ENCODE results near the gene GAL3ST2. TPM values are rescaled to one million over a fixed set of nuclear protein-coding genes. Genes with fewer than 3 reads are reported as not detected.

Gene GAL3ST2
- total RNA-seq, 2 experiments from 2014 or later: 1.1 TPM; not detected in 1

GRCh38 chr2:241751152-241751551, 25.5 kb upstream of the GAL3ST2 start:
- no peak overlapping the region for H3K27ac ChIP-seq (ENCODE audit: low read depth, low read length, poor library complexity, severe bottlenecking)
- ChIA-PET CTCF (ENCODE audit: unreplicated experiment) (no interaction called here), POLR2A (no interaction called here)
- H3K36me3 ChIP-seq (ENCODE audit: insufficient read depth, low read length): peaks cover 24% of the 10 kb centered on the region
- TF ChIP-seq CTCF (conservative IDR thresholded peaks at IDR 0.05; ENCODE audit: low read length): no peak
- TF ChIP-seq EZH2phosphoT487 (IDR thresholded peaks at IDR 0.05; ENCODE audit: borderline replicate concordance, low read depth, low read length): no peak
- H3K4me2 ChIP-seq (ENCODE audit: low read length): no peak overlapping the region
- H3K9me3 ChIP-seq (ENCODE audit: low read length): no peaks in the 10 kb centered on the region
- H3K4me3 ChIP-seq (ENCODE audit: low read depth, low read length, poor library complexity, severe bottlenecking): no peak overlapping the region
- no peaks in the 10 kb centered on the region for H3K79me2 ChIP-seq (ENCODE audit: insufficient read depth, low read depth, low read length)
- no peaks in the 10 kb centered on the region for H3K9me2 ChIP-seq (ENCODE audit: insufficient read depth, low read length)
- no peak overlapping the region for H2AFZ ChIP-seq (ENCODE audit: low read length)
- no peaks in the 10 kb centered on the region for H4K20me1 ChIP-seq (ENCODE audit: insufficient read depth, low read length)
- no peaks in the 10 kb centered on the region for H3K4me1 ChIP-seq (ENCODE audit: insufficient read depth, low read length, poor library complexity, severe bottlenecking)
- no peak for DNase-seq (ENCODE audit: low spot score)
- intact Hi-C loops (cut with micrococcal nuclease; ENCODE audit: unreplicated experiment): no loop called here
- no TSS peak for BruUV-seq (replicated peaks)

GRCh38 chr2:241751776-241752175, 24.8 kb upstream of the GAL3ST2 start:
- H3K4me1 ChIP-seq (ENCODE audit: insufficient read depth, low read length, poor library complexity, severe bottlenecking): no peaks in the 10 kb centered on the region
- CTCF ChIA-PET (ENCODE audit: unreplicated experiment): no interaction called here
- no peaks in the 10 kb centered on the region for H3K9me3 ChIP-seq (ENCODE audit: low read length)
- TF ChIP-seq CTCF (conservative IDR thresholded peaks at IDR 0.05; ENCODE audit: low read length) (no peak), EZH2phosphoT487 (IDR thresholded peaks at IDR 0.05; ENCODE audit: borderline replicate concordance, low read depth, low read length) (no peak)
- DNase-seq (ENCODE audit: low spot score): no peak
- BruUV-seq (replicated peaks): no TSS peak
- POLR2A ChIA-PET: no interaction called here
- no peak overlapping the region for H3K4me2 ChIP-seq (ENCODE audit: low read length)
- no peak overlapping the region for H2AFZ ChIP-seq (ENCODE audit: low read length)
- H3K4me3 ChIP-seq (ENCODE audit: low read depth, low read length, poor library complexity, severe bottlenecking): no peak overlapping the region
- H4K20me1 ChIP-seq (ENCODE audit: insufficient read depth, low read length): no peaks in the 10 kb centered on the region
- H3K36me3 ChIP-seq (ENCODE audit: insufficient read depth, low read length): peaks cover 24% of the 10 kb centered on the region
- H3K79me2 ChIP-seq (ENCODE audit: insufficient read depth, low read depth, low read length): no peaks in the 10 kb centered on the region
- no peaks in the 10 kb centered on the region for H3K9me2 ChIP-seq (ENCODE audit: insufficient read depth, low read length)
- intact Hi-C loops (cut with micrococcal nuclease; ENCODE audit: unreplicated experiment): no loop called here
- no peak overlapping the region for H3K27ac ChIP-seq (ENCODE audit: low read depth, low read length, poor library complexity, severe bottlenecking)

GRCh38 chr2:241752253-241752652, 24.4 kb upstream of the GAL3ST2 start:
- Histone ChIP-seq H3K4me3 (ENCODE audit: low read depth, low read length, poor library complexity, severe bottlenecking) (no peak overlapping the region), H4K20me1 (ENCODE audit: insufficient read depth, low read length) (no peaks in the 10 kb centered on the region), H3K27ac (ENCODE audit: low read depth, low read length, poor library complexity, severe bottlenecking) (no peak overlapping the region), H3K4me2 (ENCODE audit: low read length) (no peak overlapping the region), H3K36me3 (ENCODE audit: insufficient read depth, low read length) (peaks cover 28% of the 10 kb centered on the region), H3K79me2 (ENCODE audit: insufficient read depth, low read depth, low read length) (no peaks in the 10 kb centered on the region), H2AFZ (ENCODE audit: low read length) (no peak overlapping the region), H3K4me1 (ENCODE audit: insufficient read depth, low read length, poor library complexity, severe bottlenecking) (no peaks in the 10 kb centered on the region), H3K9me2 (ENCODE audit: insufficient read depth, low read length) (no peaks in the 10 kb centered on the region), H3K9me3 (ENCODE audit: low read length) (no peaks in the 10 kb centered on the region)
- POLR2A ChIA-PET: no interaction called here
- intact Hi-C loops (cut with micrococcal nuclease; ENCODE audit: unreplicated experiment): no loop called here
- no TSS peak for BruUV-seq (replicated peaks)
- no peak for DNase-seq (ENCODE audit: low spot score)
- CTCF ChIA-PET (ENCODE audit: unreplicated experiment): no interaction called here
- TF ChIP-seq CTCF (conservative IDR thresholded peaks at IDR 0.05; ENCODE audit: low read length): no peak
- no peak for TF ChIP-seq EZH2phosphoT487 (IDR thresholded peaks at IDR 0.05; ENCODE audit: borderline replicate concordance, low read depth, low read length)
